OCI-LY7 (cell line): ENCODE results near the gene HGS.

Source experiments
- EZH2phosphoT487 ChIP-seq: fragments of 200-600 bp; sonication (generic); IDR thresholded peaks from 2 replicates; pipeline ENCODE4 v1.6.1; 2018; ENCODE audit warnings: low read depth, borderline replicate concordance, mild to moderate bottlenecking, mixed run types, antibody characterized with exemption, low read length, moderate library complexity, mixed read lengths
- TF ChIP-seq, protein P1 (sequence below): fragments of 200-600 bp; sonication (generic); conservative IDR thresholded peaks from 2 replicates; pipeline ENCODE4 v1.5.1; 2014; ENCODE audit warnings: mild to moderate bottlenecking, antibody characterized with exemption, low read length, moderate library complexity, mixed read lengths

DNA sequence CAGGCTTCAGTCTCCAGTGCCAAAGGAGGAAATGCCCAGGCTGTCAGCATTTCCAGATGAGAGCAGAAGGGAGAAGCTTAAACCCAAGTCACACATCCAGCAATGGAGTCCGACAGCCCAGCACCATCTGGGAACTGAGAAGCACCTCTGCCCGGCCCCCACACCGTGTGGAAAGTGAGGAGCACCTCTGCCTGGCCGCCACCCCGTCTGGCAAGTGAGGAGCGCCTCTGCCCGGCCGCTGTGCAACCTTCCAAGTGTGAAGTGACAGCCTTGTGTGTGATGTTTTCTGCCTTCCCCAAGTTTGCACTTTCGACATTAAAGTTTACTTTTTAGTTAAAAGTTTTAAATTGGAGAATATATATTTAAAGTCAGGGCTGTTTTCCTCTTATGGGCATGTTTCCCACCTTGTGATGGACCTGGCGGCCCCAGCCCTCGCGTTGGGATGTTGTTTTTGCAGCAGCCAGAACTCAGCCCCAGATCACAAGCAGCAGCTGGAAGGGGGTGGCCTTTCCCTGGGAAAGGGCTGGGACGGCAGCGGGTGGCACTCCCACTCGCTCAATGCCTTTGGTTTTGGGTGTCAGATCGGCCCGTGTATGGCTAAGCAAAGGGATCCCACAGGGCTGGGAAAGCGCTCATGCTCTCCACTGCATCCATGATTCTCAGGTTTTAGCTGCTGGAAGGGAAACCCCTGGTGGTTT, 10.1 kb upstream of the HGS start:
- TF ChIP-seq, protein P1, sequence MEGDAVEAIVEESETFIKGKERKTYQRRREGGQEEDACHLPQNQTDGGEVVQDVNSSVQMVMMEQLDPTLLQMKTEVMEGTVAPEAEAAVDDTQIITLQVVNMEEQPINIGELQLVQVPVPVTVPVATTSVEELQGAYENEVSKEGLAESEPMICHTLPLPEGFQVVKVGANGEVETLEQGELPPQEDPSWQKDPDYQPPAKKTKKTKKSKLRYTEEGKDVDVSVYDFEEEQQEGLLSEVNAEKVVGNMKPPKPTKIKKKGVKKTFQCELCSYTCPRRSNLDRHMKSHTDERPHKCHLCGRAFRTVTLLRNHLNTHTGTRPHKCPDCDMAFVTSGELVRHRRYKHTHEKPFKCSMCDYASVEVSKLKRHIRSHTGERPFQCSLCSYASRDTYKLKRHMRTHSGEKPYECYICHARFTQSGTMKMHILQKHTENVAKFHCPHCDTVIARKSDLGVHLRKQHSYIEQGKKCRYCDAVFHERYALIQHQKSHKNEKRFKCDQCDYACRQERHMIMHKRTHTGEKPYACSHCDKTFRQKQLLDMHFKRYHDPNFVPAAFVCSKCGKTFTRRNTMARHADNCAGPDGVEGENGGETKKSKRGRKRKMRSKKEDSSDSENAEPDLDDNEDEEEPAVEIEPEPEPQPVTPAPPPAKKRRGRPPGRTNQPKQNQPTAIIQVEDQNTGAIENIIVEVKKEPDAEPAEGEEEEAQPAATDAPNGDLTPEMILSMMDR: no peak
- no peak for TF ChIP-seq EZH2phosphoT487
